GM12878 (cell line): Measurements from ENCODE around the gene ELF2. TPM values are rescaled to one million over a fixed set of nuclear protein-coding genes. Genes with fewer than 3 reads are reported as not detected.

Source experiments
- ATAC-seq: fragments of 200-7000 bp; cut with Tn5 transposase; 3 replicates; pipeline ENCODE4 v1.9.1; 2020; ENCODE audit warnings: mild to moderate bottlenecking, moderate library complexity
- BruUV-seq: library from RNA; stranded (reverse); fragments of 400-500 nt; replicated peaks from 2 replicates; lab custom pipeline; 2021; lab: Mats Ljungman, UMichigan
- CTCF ChIA-PET: fragments of 300-600 bp; sonication (Branson Sonifier 250); formaldehyde crosslinking; extraction: SDS; loops from one replicate; lab custom pipeline; 2021; ENCODE audit warnings: inconsistent platforms; lab: Yijun Ruan, JAX
- POLR2A ChIA-PET: fragments of 350-600 bp; formaldehyde crosslinking; extraction: SDS; loops from one replicate; lab custom pipeline; 2021; ENCODE audit warnings: inconsistent platforms; lab: Charles Lee
- RAD21 ChIA-PET: fragments of 300-600 bp; sonication (Branson Sonifier 250); formaldehyde crosslinking; loops from one replicate; lab custom pipeline; 2023; ENCODE audit warnings: antibody characterized with exemption; ENCODE audit not compliant: unreplicated experiment; lab: Charles Lee
- SMC1A ChIA-PET: fragments of 300-600 bp; sonication (Branson Sonifier 250); formaldehyde crosslinking; loops from one replicate; lab custom pipeline; 2023; ENCODE audit not compliant: unreplicated experiment, uncharacterized antibody; lab: Charles Lee
- DNase-seq: peaks from one replicate; pipeline ENCODE4 v3.0.0-alpha.2; 2011; ENCODE audit warnings: low read depth, low spot score
- FAIRE-seq: peaks from 3 replicates; lab custom pipeline; 2011; peaks lifted over from hg19 to GRCh38; lab: Jason Lieb, UNC
- H2AFZ ChIP-seq: 2 replicates; pipeline ENCODE4 v1.6.0; 2011; ENCODE audit warnings: low read depth, low read length, control low read depth; ENCODE audit not compliant: control insufficient read depth
- H3K27ac ChIP-seq: 2 replicates; pipeline ENCODE4 v1.5.1; 2011; ENCODE audit warnings: control low read depth; ENCODE audit not compliant: control insufficient read depth, insufficient read depth
- H3K27me3 ChIP-seq, 2 experiments: replicated peaks in 1 of 2; 2 replicates each; pipeline versions ENCODE4 v1.6.0 to v1.6.1; 2011; ENCODE audit warnings: low read length in 1 of 2; ENCODE audit not compliant: control insufficient read depth in 2 of 2, insufficient read depth in 2 of 2
- H3K36me3 ChIP-seq, 2 experiments: 2 replicates each; pipeline ENCODE4 v1.5.1; 2011; ENCODE audit warnings: low read length in 1 of 2; ENCODE audit not compliant: control insufficient read depth in 2 of 2, insufficient read depth in 2 of 2
- H3K4me1 ChIP-seq: 2 replicates; pipeline ENCODE4 v1.6.1; 2011; ENCODE audit warnings: mild to moderate bottlenecking, low read length, moderate library complexity, mixed read lengths; ENCODE audit not compliant: control insufficient read depth, insufficient read depth
- H3K4me2 ChIP-seq: 2 replicates; pipeline ENCODE4 v1.6.0; 2011; ENCODE audit warnings: control low read depth; ENCODE audit not compliant: control insufficient read depth, insufficient read depth
- H3K4me3 ChIP-seq: fragments of 200-600 bp; sonication (generic); 2 replicates; pipeline ENCODE4 v1.5.1; 2016
- H3K79me2 ChIP-seq: 2 replicates; pipeline ENCODE4 v1.6.0; 2011; ENCODE audit warnings: low read length; ENCODE audit not compliant: control insufficient read depth, insufficient read depth
- H3K9ac ChIP-seq: 2 replicates; pipeline ENCODE4 v1.8.0; 2011; ENCODE audit warnings: low read length, control low read depth, mixed read lengths; ENCODE audit not compliant: control insufficient read depth, insufficient read depth
- H3K9me3 ChIP-seq: replicated peaks from 3 replicates; pipeline ENCODE4 v1.5.1; 2011; ENCODE audit warnings: mild to moderate bottlenecking, low read length; ENCODE audit not compliant: control insufficient read depth, insufficient read depth
- H4K20me1 ChIP-seq: 2 replicates; pipeline ENCODE4 v1.6.0; 2011; ENCODE audit not compliant: control insufficient read depth, insufficient read depth
- ASH2L ChIP-seq: fragments of 300-600, 200-600 bp; sonication (generic); IDR thresholded peaks from 2 replicates; pipeline ENCODE4 v1.6.1; 2017; ENCODE audit warnings: low read depth, mild to moderate bottlenecking, borderline replicate concordance
- BRCA1 ChIP-seq: IDR thresholded peaks from 2 replicates; pipeline ENCODE4 v1.6.1; 2011; ENCODE audit warnings: low read depth, low read length, improper control_type of control experiment
- EP300 ChIP-seq, 2 experiments: fragments of 150-350 bp in 1 of 2; IDR thresholded peaks; 2 replicates each; pipeline ENCODE4 v1.6.1; 2011 to 2012; ENCODE audit warnings: low read depth in 2 of 2, low read length in 2 of 2, borderline replicate concordance in 1 of 2, improper control_type of control experiment in 1 of 2, inconsistent platforms in 1 of 2; ENCODE audit not compliant: control insufficient read depth in 1 of 2
- GABPA ChIP-seq: IDR thresholded peaks from 2 replicates; pipeline ENCODE4 v1.6.1; 2014; ENCODE audit warnings: antibody characterized with exemption, low read depth, mild to moderate bottlenecking, inconsistent platforms
- HSF1 ChIP-seq: fragments of 150-350 bp; IDR thresholded peaks from 2 replicates; pipeline ENCODE4 v1.6.1; 2014; ENCODE audit warnings: mild to moderate bottlenecking, low read depth, low read length
- IRF4 ChIP-seq: IDR thresholded peaks from 2 replicates; pipeline ENCODE4 v1.6.1; 2011; ENCODE audit warnings: low read depth, low read length
- KAT2A ChIP-seq: conservative IDR thresholded peaks from 2 replicates; pipeline ENCODE4 v1.6.1; 2011; ENCODE audit warnings: low read depth, low read length; ENCODE audit not compliant: control insufficient read depth
- MXI1 ChIP-seq: fragments of 150-350 bp; IDR thresholded peaks from 2 replicates; pipeline ENCODE4 v1.6.1; 2011; ENCODE audit warnings: low read depth, mild to moderate bottlenecking, inconsistent platforms, low read length, improper control_type of control experiment
- NBN ChIP-seq: fragments of 450-650 bp; IDR thresholded peaks from 2 replicates; pipeline ENCODE4 v1.6.1; 2016
- PAX5 ChIP-seq: IDR thresholded peaks from 2 replicates; pipeline ENCODE4 v1.6.1; 2011; ENCODE audit warnings: low read depth, low read length, borderline replicate concordance
- RBBP5 ChIP-seq: fragments of 200-600 bp; sonication (generic); conservative IDR thresholded peaks from 2 replicates; pipeline ENCODE4 v1.6.1; 2016
- SMARCA5 ChIP-seq: fragments of 450-650 bp; IDR thresholded peaks from 2 replicates; pipeline ENCODE4 v1.6.1; 2017; ENCODE audit warnings: mild to moderate bottlenecking
- STAT1 ChIP-seq: fragments of 450-650 bp; conservative IDR thresholded peaks from 2 replicates; pipeline ENCODE4 v1.6.1; 2014; ENCODE audit warnings: antibody characterized with exemption, mild to moderate bottlenecking
- TARDBP ChIP-seq: IDR thresholded peaks from 2 replicates; pipeline ENCODE4 v1.6.1; 2016; ENCODE audit warnings: borderline replicate concordance
- USF2 ChIP-seq: IDR thresholded peaks from 2 replicates; pipeline ENCODE4 v1.6.1; 2011; ENCODE audit warnings: low read depth, low read length, improper control_type of control experiment, borderline replicate concordance
- WRNIP1 ChIP-seq: IDR thresholded peaks from 2 replicates; pipeline ENCODE4 v1.6.1; 2011; ENCODE audit warnings: low read depth, low read length, improper control_type of control experiment, borderline replicate concordance
- WGBS: methylation state at CpG from one replicate; pipeline ENCODE4 v1.1.6; 2016; ENCODE audit warnings: low lambda C conversion rate; ENCODE audit not compliant: insufficient replicate concordance, insufficient coverage; ENCODE audit errors: missing lambda C conversion rate; 5-methylcytosine and 5-hydroxymethylcytosine counted together
- in situ Hi-C: fragments of 300-500 bp; cut with MboI; formaldehyde crosslinking; loops from 9 replicates; pipeline ENCODE4 v1.14.3; 2018; ENCODE audit warnings: mixed read lengths
- intact Hi-C: fragments of 100-400 bp; cut with micrococcal nuclease; formaldehyde crosslinking; loops from one replicate; pipeline ENCODE4 v1.14.2; 2022; ENCODE audit not compliant: unreplicated experiment
- polyA plus RNA-seq, 11 experiments: library from polyadenylated mRNA; depleted of rRNA in 4 of 11; unstranded in 6 of 11; stranded (reverse) in 5 of 11; fragments of >200 nt; fragmentation: Nextera tagmentation in 4 of 11; fragmentation: Illumina TruSeq in 1 of 11; extraction: Ambion mirVana in 4 of 11; extraction: Trizol in 1 of 11; gene quantifications; 1 replicate in 1 of 11; 2 replicates in 10 of 11; pipeline versions ENCODE4 v1.2.1 to v1.2.3, GENCODE V29; 2011 to 2016; ENCODE audit warnings: inconsistent platforms in 2 of 11, missing spikeins in 2 of 11, low read depth in 1 of 11
- total RNA-seq, 4 experiments: library from RNA; depleted of rRNA in 3 of 4; stranded (reverse); fragments of >200 nt in 3 of 4; fragmentation: Illumina TruSeq in 1 of 4; extraction: Trizol in 1 of 4; gene quantifications; 2 replicates each; pipeline versions ENCODE4 v1.2.1 to v1.2.3, GENCODE V29; 2013 to 2021

The ELF2 gene
- total and polyA plus RNA-seq, 10 of the 15 experiments (the other 5 are each of a cell fraction or from before 2014, with no cell fraction given), result 10.5 to 30.1 (median 20.5) TPM

GRCh38 chr4:139015948-139016471, 161.0 kb downstream of the ELF2 start (continued):
- TF ChIP-seq GABPA (no peak), WRNIP1 (no peak), HSF1 (no peak), MXI1 (peak; percentile 75), TARDBP (no peak), KAT2A (no peak), IRF4 (no peak)

GRCh38 chr4:139015269-139015947, 161.6 kb downstream of the ELF2 start, which contains the start of gene NOCT:
Gene NOCT (plus strand): TSS chr4:139015781. CDS start chr4:139015982, 201 bp downstream.
- no peaks in the 10 kb centered on the region for H3K9me3 ChIP-seq
- in situ Hi-C loops, result no loop called here
- intact Hi-C loops, result loop anchor here (2.0 to 5.0 kb wide), 4 partner anchors 39 to 442 kb away; no protein-coding TSS in a partner anchor
- no peaks in the 10 kb centered on the region for H3K27me3 ChIP-seq
- FAIRE-seq (peak; percentile 79), DNase-seq (peak; percentile 68), ATAC-seq (peak; percentile 96)
- H3K9ac ChIP-seq, result peak within 1 kb of the TSS; percentile 66
- peaks cover 42% of the 10 kb centered on the region for H3K79me2 ChIP-seq
- WGBS, result 1% methylated on average over 62 of the region's 62 CpGs
- peaks cover 7% of the 10 kb centered on the region; the same call in 1 of the 2 replicates for H3K4me1 ChIP-seq
- no TSS peak for BruUV-seq
- RAD21 ChIA-PET, result interaction anchor here (1.2 to 2.0 kb wide), 5 partner anchors 14 to 162 kb away, joined by 3 to 15 read pairs (median 4); no protein-coding TSS in a partner anchor
- H3K27ac ChIP-seq, result peak within 1 kb of the TSS; percentile 93
- H3K4me3 ChIP-seq, result peak within 1 kb of the TSS; percentile 86
- CTCF ChIA-PET, result interaction anchor here (0.7 to 9.6 kb wide), 8 partner anchors 8 to 282 kb away, joined by 3 to 147 read pairs (median 4); no protein-coding TSS in a partner anchor
- H3K4me2 ChIP-seq, result peak within 1 kb of the TSS; percentile 78
- SMC1A ChIA-PET, result interaction anchor here (1.1 to 10.2 kb wide), 4 partner anchors 11 to 36 kb away, joined by 3 to 92 read pairs (median 4); no protein-coding TSS in a partner anchor
- POLR2A ChIA-PET, result interaction anchor here (0.5 to 2.1 kb wide), 9 partner anchors 8 to 285 kb away, joined by 3 to 7 read pairs (median 5); partner anchors contain the start of gene NAA15
- 0 out of 4 replicates have a peak, but pooled peaks cover 0 to 3% of the 10 kb centered on the region in 2 experiments for H3K36me3 ChIP-seq
- no peaks in the 10 kb centered on the region; the same call in 1 of the 2 replicates for H4K20me1 ChIP-seq
- peak within 1 kb of the TSS; percentile 99 for H2AFZ ChIP-seq
- TF ChIP-seq SMARCA5, result peak; percentile 52
- peak; percentile 48; the same call in 1 of the 2 replicates for TF ChIP-seq BRCA1
- TF ChIP-seq ASH2L, result no peak
- TF ChIP-seq USF2, result peak; percentile 63
- no peak for TF ChIP-seq RBBP5
- TF ChIP-seq EP300 (IDR thresholded peaks at IDR 0.05; ENCODE audit: borderline replicate concordance in 1 of 2, control insufficient read depth in 1 of 2, low read depth in 2 of 2, low read length in 2 of 2), result no peak
- TF ChIP-seq STAT1, result peak; percentile 98
- peak; percentile 69; the same call in 1 of the 2 replicates for TF ChIP-seq PAX5
- TF ChIP-seq NBN, result peak; percentile 89; the same call in 1 of the 2 replicates
- no peak for TF ChIP-seq HSF1
